HUES6 (cell line): ENCODE results near the gene ABCB9.

Experiments used
- H3K27ac ChIP-seq: 2 replicates; pipeline ENCODE4 v1.7.0; 2013; ENCODE audit warnings: low read depth, mild to moderate bottlenecking, low read length, inconsistent platforms
- H3K27me3 ChIP-seq: 2 replicates; pipeline ENCODE4 v1.6.1; 2013; ENCODE audit warnings: low read length; ENCODE audit not compliant: control insufficient read depth, insufficient read depth
- H3K36me3 ChIP-seq: 2 replicates; pipeline ENCODE4 v1.6.1; 2013; ENCODE audit warnings: low read length; ENCODE audit not compliant: control insufficient read depth, insufficient read depth
- H3K4me1 ChIP-seq: 2 replicates; pipeline ENCODE4 v1.6.1; 2013; ENCODE audit warnings: low read length; ENCODE audit not compliant: control insufficient read depth, insufficient read depth
- H3K4me3 ChIP-seq: 2 replicates; pipeline ENCODE4 v1.5.1; 2013; ENCODE audit warnings: low read depth, low read length
- H3K9ac ChIP-seq: one replicate; pipeline ENCODE4 v1.6.1; 2013; ENCODE audit warnings: mild to moderate bottlenecking, low read length
- H3K9me3 ChIP-seq: 2 replicates; pipeline ENCODE4 v1.6.1; 2013; ENCODE audit warnings: low read depth, low read length; ENCODE audit not compliant: control insufficient read depth, insufficient read depth

ABCB9 gene

GRCh38 chr12:123001464-123001863 is 35.2 kb upstream of the ABCB9 start:
- Histone ChIP-seq H3K36me3 (peaks cover 25% of the 10 kb centered on the region), H3K9me3 (no peaks in the 10 kb centered on the region), H3K4me1 (no peaks in the 10 kb centered on the region), H3K27me3 (no peaks in the 10 kb centered on the region), H3K27ac (no peak overlapping the region), H3K9ac (no peak overlapping the region), H3K4me3 (no peak overlapping the region)

DNA sequence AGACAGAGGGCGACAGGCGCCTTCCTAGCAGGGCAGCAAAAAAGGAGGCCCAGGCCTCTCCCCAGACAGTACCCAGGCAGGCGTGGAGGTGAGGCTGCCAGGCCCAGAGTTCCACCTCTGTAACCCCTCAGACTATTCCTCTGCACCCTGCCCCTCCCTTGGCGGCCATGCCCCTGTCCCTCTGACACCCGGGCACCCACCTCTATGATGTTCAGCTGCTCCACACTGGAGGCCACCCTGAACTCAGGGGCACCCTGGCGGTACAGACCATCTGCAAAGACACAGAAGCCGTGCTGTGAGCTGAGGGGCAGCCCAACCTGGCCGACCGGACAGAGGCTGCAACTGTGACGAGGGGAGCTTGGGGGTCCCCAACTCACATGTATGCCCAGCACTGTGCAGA is 34.3 kb upstream of the ABCB9 start:
- Histone ChIP-seq H3K4me1 (no peaks in the 10 kb centered on the region), H3K9me3 (no peaks in the 10 kb centered on the region), H3K9ac (no peak overlapping the region), H3K36me3 (peaks cover 29% of the 10 kb centered on the region), H3K4me3 (no peak overlapping the region), H3K27me3 (no peaks in the 10 kb centered on the region), H3K27ac (no peak overlapping the region)

- H3K36me3 ChIP-seq = peaks cover 23% of the 10 kb centered on the region
- H3K9me3 ChIP-seq = no peaks in the 10 kb centered on the region
- H3K9ac ChIP-seq = no peak overlapping the region
- H3K4me3 ChIP-seq = no peak overlapping the region
- no peaks in the 10 kb centered on the region for H3K4me1 ChIP-seq
- no peaks in the 10 kb centered on the region for H3K27me3 ChIP-seq
- no peak overlapping the region for H3K27ac ChIP-seq
Measured at GRCh38 chr12:122999986-123000420, 33.7 kb upstream of the ABCB9 start.

DNA sequence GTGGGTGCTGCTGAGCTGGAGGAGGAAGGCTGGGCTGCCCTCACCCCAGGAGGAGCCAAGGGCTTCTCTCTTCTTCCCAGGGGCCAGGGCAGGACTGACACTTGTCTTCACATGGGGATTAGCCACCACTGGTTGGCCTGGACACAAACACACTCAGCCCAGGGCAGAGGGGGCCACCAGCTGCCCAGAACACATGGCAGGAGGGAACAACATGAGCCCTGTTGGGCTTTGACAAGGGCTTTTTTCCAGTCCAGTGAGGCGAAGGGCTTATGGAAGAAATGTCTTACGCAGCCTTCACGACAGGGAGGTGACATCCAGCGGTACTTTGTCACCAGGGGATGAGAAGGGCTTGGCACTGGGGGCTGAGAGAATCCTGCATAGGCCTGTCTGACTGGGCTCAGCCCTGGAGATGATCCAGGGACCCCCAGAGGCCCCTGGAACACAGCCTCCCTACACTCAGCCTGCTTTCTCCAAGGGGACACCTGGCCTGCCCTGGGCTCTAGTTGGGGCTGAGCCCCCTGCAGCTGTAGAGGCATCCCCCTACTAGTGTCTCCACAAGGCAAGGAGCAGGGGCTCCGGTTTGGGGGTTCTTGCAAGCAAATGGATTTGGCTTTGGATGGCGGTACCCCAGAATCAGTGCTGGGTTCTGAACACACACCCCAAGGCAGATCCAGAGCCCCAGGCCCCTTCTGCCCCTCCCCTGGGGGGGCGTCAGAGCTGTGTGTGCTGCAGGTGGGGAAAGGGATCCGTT is 33.1 kb upstream of the ABCB9 start:
- no peak overlapping the region for H3K4me3 ChIP-seq

GRCh38 chr12:122998316-122998715 is 32.1 kb upstream of the ABCB9 start:
- Histone ChIP-seq H3K27ac (no peak overlapping the region), H3K27me3 (no peaks in the 10 kb centered on the region), H3K9ac (no peak overlapping the region), H3K4me1 (no peaks in the 10 kb centered on the region), H3K36me3 (peaks cover 24% of the 10 kb centered on the region), H3K4me3 (no peak overlapping the region), H3K9me3 (no peaks in the 10 kb centered on the region)

More for the DNA sequence above, 33.1 kb upstream of the ABCB9 start:
- H3K27ac ChIP-seq = no peak overlapping the region
- peaks cover 24% of the 10 kb centered on the region for H3K36me3 ChIP-seq
- no peaks in the 10 kb centered on the region for H3K4me1 ChIP-seq
- H3K9ac ChIP-seq = no peak overlapping the region
- H3K9me3 ChIP-seq = no peaks in the 10 kb centered on the region
- H3K27me3 ChIP-seq = no peaks in the 10 kb centered on the region

DNA sequence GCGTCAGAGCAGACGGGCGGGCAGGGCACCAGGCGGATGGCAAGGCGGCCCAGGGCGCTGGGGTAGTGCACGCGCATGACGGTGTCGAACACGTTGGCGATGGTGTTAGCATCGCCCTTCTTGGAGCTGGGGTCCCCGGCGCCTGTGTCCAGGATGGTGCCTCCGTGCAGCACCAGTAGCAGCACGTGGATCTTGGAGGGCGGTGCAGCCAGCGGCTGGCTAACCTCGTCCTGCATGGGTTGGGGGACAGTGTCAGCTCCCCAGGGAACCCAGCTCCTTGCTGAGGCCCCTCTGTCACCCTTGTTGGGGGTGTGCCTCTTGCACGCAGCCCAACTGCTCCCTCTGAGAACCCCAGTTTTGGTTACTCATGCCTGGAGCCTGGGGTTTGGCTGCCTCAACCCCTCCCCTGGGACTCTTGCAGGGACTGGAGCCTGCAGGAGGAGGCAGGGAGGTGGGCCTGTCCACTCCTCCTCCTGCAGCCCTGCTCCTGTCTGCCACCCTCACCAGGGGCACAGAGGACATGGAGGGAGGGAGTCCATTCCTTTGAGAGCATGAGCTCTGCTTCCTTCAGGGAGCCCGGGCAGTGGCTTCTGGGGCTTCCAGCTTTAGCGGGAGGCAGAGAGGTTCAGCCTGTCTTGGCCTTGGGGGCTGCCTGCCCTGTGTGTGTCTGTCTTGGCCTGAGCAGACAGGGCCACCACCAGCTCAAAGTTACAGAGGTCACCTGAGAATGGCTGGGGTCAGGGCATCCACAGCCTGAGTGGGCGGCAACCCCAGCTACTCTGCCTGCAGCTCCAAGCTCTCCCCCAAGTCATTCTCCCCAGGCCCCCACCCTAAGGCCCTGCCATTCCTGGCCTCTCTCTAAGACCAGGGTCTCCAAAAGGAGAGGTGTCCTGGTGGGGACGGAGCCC is 31.3 kb upstream of the ABCB9 start:
- Histone ChIP-seq H3K27ac (0 out of 2 replicates have a peak overlapping the region, but pooled peaks have one; percentile 45), H3K4me1 (no peaks in the 10 kb centered on the region), H3K27me3 (no peaks in the 10 kb centered on the region), H3K9ac (no peak overlapping the region), H3K4me3 (no peak overlapping the region), H3K9me3 (no peaks in the 10 kb centered on the region), H3K36me3 (peaks cover 24% of the 10 kb centered on the region)

- H3K9me3 ChIP-seq = no peaks in the 10 kb centered on the region
- H3K4me3 ChIP-seq = no peak overlapping the region
- no peak overlapping the region for H3K27ac ChIP-seq
- peaks cover 31% of the 10 kb centered on the region for H3K36me3 ChIP-seq
- H3K4me1 ChIP-seq = no peaks in the 10 kb centered on the region
- H3K27me3 ChIP-seq = no peaks in the 10 kb centered on the region
- H3K9ac ChIP-seq = no peak overlapping the region
Measured at GRCh38 chr12:122996621-122997342, 30.5 kb upstream of the ABCB9 start.

DNA sequence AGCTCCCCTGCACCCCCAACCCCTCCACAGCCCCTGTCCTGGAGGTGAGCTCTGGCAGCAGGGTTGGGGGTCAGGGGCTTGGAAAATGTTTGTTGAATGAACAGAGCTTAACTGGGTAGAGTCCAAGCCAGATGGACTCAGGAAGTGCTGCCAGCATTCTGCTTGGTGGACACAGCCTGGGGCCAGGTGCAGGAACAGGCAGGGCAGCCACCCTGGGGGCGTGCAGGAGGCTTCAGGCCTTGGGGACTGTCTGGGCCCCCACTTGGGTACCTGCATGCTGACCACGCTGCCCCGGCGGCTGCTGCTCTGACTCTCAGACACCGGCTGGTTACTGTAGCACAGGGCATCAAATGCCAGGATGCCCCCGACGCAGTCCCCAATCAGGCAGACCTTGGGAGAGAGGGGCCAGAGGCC is 29.9 kb upstream of the ABCB9 start:
- Histone ChIP-seq H3K27ac (no peak overlapping the region), H3K4me3 (no peak overlapping the region), H3K27me3 (no peaks in the 10 kb centered on the region), H3K9me3 (no peaks in the 10 kb centered on the region), H3K36me3 (peaks cover 35% of the 10 kb centered on the region), H3K4me1 (no peaks in the 10 kb centered on the region), H3K9ac (no peak overlapping the region)

- H3K27me3 ChIP-seq = no peaks in the 10 kb centered on the region
- H3K9ac ChIP-seq = no peak overlapping the region
- no peak overlapping the region for H3K27ac ChIP-seq
- no peak overlapping the region for H3K4me3 ChIP-seq
- H3K9me3 ChIP-seq = no peaks in the 10 kb centered on the region
- H3K4me1 ChIP-seq = no peaks in the 10 kb centered on the region
- peaks cover 31% of the 10 kb centered on the region for H3K36me3 ChIP-seq
Measured at GRCh38 chr12:122995503-122996187, 29.4 kb upstream of the ABCB9 start.

GRCh38 chr12:122994781-122995502 is 28.7 kb upstream of the ABCB9 start:
- no peaks in the 10 kb centered on the region for H3K4me1 ChIP-seq
- no peak overlapping the region for H3K4me3 ChIP-seq
- H3K36me3 ChIP-seq = peaks cover 37% of the 10 kb centered on the region
- H3K27me3 ChIP-seq = no peaks in the 10 kb centered on the region
- no peak overlapping the region for H3K9ac ChIP-seq
- no peaks in the 10 kb centered on the region for H3K9me3 ChIP-seq
- no peak overlapping the region for H3K27ac ChIP-seq
